Retinal pigment epithelial cell (primary cell): Measurements from ENCODE around the gene IL6ST.

Source experiments
- DNase-seq: peaks from one replicate; pipeline ENCODE4 v3.0.0-alpha.2; 2010; ENCODE audit warnings: low read depth
- H3K4me3 ChIP-seq: 2 replicates; pipeline ENCODE4 v1.5.1; 2011; ENCODE audit warnings: mild to moderate bottlenecking, low read length, control low read depth, moderate library complexity
- TF ChIP-seq, protein P1 (sequence below): conservative IDR thresholded peaks from 2 replicates; pipeline ENCODE4 v1.5.1; 2011; ENCODE audit warnings: low read depth, low read length, control low read depth, inconsistent platforms

Gene IL6ST

DNA sequence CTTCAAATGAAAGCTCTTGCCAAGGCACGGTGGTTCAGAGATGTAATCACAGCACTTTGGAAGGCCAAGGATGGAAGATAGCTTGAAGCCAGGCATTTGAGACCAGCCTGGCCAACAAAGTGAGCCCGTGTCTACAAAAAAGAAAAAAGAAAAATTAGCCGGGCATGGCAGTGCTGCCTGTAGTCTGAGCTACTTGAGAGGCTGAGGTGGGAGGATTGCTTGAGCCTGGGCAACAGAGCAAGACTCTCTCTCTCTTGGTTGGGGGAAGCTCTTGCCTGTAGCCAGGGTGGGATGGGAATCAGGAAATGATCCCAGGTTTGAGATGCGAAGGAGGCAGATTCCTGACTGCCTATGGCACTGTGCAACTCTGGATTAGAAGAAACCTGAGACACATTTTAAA lies 62.1 kb downstream of the IL6ST start:
- no peak overlapping the region for H3K4me3 ChIP-seq
- no peak for DNase-seq
- TF ChIP-seq, protein P1, sequence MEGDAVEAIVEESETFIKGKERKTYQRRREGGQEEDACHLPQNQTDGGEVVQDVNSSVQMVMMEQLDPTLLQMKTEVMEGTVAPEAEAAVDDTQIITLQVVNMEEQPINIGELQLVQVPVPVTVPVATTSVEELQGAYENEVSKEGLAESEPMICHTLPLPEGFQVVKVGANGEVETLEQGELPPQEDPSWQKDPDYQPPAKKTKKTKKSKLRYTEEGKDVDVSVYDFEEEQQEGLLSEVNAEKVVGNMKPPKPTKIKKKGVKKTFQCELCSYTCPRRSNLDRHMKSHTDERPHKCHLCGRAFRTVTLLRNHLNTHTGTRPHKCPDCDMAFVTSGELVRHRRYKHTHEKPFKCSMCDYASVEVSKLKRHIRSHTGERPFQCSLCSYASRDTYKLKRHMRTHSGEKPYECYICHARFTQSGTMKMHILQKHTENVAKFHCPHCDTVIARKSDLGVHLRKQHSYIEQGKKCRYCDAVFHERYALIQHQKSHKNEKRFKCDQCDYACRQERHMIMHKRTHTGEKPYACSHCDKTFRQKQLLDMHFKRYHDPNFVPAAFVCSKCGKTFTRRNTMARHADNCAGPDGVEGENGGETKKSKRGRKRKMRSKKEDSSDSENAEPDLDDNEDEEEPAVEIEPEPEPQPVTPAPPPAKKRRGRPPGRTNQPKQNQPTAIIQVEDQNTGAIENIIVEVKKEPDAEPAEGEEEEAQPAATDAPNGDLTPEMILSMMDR = no peak

DNA sequence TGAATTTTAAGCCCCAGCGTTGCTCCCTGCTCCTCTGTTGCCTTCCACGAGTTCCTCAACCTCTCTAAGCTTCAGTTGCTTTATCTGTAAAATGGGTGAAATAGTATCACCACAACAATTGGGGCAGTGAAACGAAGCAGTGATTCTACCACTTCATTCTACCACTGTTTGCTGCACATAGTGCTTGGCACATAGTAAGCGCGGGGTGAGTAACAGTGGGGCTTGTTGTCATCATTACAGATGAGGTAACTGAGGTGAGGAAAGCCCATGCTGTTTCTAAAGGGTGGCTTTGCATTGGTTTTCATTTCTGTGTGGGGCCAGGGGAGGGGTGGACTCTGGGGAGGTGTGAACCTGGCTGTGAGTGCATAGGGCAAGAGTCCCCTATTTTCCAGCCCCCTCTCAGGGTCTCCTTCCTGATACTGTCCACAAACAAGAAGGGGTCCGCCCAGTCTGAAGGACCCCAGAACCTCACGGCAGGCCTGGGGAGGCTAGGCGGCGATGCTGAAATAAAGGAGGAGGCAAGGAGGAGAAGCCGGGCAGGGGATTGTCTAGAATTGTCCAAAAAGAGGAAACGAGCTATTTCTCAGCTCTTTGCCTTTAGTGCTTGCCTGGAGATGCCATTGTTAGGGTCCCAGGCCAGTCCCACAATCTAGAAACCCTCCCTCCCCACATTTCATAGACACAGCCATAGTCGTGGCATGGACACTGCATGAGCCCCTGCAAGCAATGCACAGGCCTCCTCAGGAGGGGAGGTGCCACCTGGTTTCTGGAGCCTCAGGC lies 65.6 kb downstream of the IL6ST start:
- no peak overlapping the region for H3K4me3 ChIP-seq
- DNase-seq = no peak
- TF ChIP-seq, protein P1 = no peak

DNA sequence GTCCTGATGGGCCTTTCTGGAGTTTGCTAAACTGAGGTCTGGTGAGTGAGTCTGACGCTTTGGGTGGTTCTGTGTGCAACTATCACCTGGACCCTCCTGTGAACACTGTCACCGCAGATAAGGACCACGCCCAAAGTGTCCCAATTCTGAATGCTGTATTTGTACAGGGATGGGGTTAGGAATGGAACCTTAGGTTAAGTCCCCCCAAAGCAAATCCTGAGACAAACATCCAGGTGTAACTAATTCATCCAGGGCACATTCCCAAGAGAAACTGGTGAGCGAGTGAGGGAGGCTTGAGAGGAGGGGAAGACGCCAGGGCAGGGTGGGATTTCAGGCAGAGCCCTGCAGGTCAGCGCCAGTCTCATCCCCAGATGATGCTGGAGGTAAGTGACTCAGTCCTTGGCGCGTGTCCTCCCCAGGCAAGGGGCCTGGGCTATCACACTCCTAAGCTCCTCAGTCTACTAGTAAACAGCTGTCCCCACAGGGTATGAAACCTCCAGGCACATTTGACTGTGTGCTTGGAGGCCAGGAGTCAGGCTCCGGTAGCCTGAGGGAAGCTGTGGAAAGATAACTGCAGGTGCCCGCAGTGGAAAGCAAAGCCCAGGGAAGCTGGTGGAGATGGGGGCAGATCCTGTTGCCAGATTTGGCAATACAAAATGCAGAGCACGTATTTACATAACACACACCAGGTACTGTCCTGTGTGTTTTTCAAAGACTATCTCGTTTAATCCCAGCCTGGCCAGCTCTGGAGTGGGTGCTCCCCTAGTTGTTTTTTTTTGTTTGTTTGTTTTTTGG lies 66.7 kb downstream of the IL6ST start:
- TF ChIP-seq, protein P1 = no peak
- no peak for DNase-seq
- no peak overlapping the region for H3K4me3 ChIP-seq

DNA sequence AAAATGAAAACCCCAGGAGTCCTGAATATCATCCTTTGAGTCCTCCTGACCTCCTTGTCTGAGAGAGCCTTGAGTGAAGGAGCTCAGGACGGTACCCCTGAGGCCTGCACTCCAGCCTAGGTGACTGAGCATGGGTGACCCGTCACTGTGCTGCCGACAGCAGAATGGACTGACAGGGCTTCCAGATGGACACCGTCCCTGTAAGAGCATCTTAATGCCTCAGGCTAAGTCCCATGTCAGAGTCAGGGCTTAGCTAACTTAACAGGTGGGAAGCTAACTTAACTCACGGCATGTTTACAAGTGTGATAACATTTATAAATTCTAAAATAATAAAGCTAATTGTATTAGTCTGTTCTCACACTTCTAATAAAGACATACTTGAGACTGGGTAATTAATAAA lies 68.3 kb downstream of the IL6ST start:
- no peak overlapping the region for H3K4me3 ChIP-seq
- DNase-seq = no peak
- TF ChIP-seq, protein P1 = no peak

DNA sequence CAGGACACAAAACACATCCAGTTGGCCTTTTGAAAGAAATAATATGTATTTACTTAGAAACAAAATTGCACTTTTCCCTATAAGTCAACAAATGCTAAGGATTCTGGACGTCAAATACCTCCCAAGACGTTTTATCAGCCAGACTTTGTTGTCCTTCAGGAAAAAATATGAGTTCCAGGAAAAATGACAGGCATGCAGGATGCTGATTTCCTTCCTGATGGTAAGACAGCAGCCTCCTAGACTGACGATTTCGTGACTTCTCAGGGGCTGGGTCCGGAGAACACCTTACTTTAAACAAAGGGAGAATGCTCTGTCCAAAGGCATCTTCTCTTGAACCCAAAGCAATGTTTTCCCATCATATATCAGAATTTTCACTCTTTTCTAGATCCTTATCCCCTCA lies 69.1 kb downstream of the IL6ST start:
- TF ChIP-seq, protein P1 = no peak
- no peak for DNase-seq
- H3K4me3 ChIP-seq = no peak overlapping the region

DNA sequence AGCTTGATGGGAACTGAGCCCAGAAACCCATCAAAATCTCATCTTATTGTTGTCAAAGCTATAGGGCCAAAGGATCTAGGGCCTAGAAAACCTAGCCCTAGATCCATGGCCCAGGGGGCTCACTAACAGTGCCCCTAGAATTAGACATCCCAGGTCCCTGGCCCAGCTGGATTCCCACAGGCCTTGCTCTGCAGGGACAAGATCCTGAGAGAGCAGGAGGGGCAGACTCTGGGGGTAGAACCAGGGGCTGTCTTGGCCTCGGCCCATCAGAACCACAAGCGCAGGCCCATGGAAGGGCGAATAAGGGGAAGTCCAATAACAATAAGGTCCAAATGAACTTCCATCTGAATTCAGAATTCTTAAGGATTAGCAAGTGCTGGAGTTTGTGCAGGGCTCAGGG lies 69.6 kb downstream of the IL6ST start:
- no peak for DNase-seq
- TF ChIP-seq, protein P1 = no peak
- no peak overlapping the region for H3K4me3 ChIP-seq
